K562 (cell line): ENCODE measurements around the gene SERHL2. TPM values are rescaled to one million over a fixed set of nuclear protein-coding genes. Genes with fewer than 3 reads are reported as not detected.

Experiments used
- CBX2 ChIP-seq: fragments of 200-600 bp; sonication (generic); IDR thresholded peaks from one replicate; pipeline ENCODE4 v1.6.1; 2012; ENCODE audit warnings: mild to moderate bottlenecking, low read length, inconsistent platforms; ENCODE audit not compliant: insufficient read depth, poor library complexity, severe bottlenecking
- CXXC5 ChIP-seq: fragments of 250-450 bp; sonication (Bioruptor Pico); IDR thresholded peaks from 2 replicates; pipeline ENCODE4 v1.8.0; 2022; ENCODE audit warnings: inconsistent platforms, mild to moderate bottlenecking, moderate library complexity
- ELF1 ChIP-seq: fragments of 200-800 bp; sonication (Bioruptor generic); IDR thresholded peaks from 2 replicates; pipeline ENCODE4 v1.6.1; 2016; ENCODE audit warnings: missing genetic modification characterization, missing compliant biosample characterization
- ETV6 ChIP-seq, 3 experiments: fragments of 150-350 bp in 1 of 3; sonication (generic) in 1 of 3; formaldehyde crosslinking in 1 of 3; IDR thresholded peaks; 2 replicates each; pipeline versions ENCODE4 v1.6.1 to v1.8.0; 2014 to 2022; ENCODE audit warnings: borderline replicate concordance in 2 of 3, low read depth in 2 of 3, antibody characterized with exemption in 1 of 3, low read length in 1 of 3, mild to moderate bottlenecking in 1 of 3, missing genetic modification reagents in 1 of 3
- HDAC6 ChIP-seq: IDR thresholded peaks from 2 replicates; pipeline ENCODE4 v1.6.1; 2012; ENCODE audit warnings: low read depth, mild to moderate bottlenecking, control low read depth, inconsistent platforms, low read length, moderate library complexity
- HNRNPL ChIP-seq: fragments of 200-400 bp; formaldehyde crosslinking; IDR thresholded peaks from 2 replicates; pipeline ENCODE4 v1.6.1; 2017; ENCODE audit warnings: low read depth, mild to moderate bottlenecking, low read length
- ILF3 ChIP-seq: fragments of 450-650 bp; IDR thresholded peaks from 2 replicates; pipeline ENCODE4 v1.6.1; 2018; ENCODE audit warnings: antibody characterized with exemption, mild to moderate bottlenecking, moderate library complexity, borderline replicate concordance
- KDM4B ChIP-seq, 2 experiments: fragments of 450-650 bp in 1 of 2; sonication (generic) in 1 of 2; IDR thresholded peaks; 2 replicates each; pipeline ENCODE4 v1.6.1; 2016 to 2017; ENCODE audit warnings: borderline replicate concordance in 2 of 2, antibody characterized with exemption in 1 of 2, low read depth in 1 of 2, mild to moderate bottlenecking in 1 of 2
- POLR2AphosphoS5 ChIP-seq: IDR thresholded peaks from 2 replicates; pipeline ENCODE4 v1.6.1; 2011; ENCODE audit warnings: mild to moderate bottlenecking, low read depth, low read length, moderate library complexity; ENCODE audit not compliant: control insufficient read depth, insufficient read depth
- RBFOX2 ChIP-seq: fragments of 200-400 bp; formaldehyde crosslinking; IDR thresholded peaks from 2 replicates; pipeline ENCODE4 v1.6.1; 2017; ENCODE audit warnings: low read depth, mild to moderate bottlenecking, low read length, moderate library complexity
- RBM22 ChIP-seq: fragments of 200-400 bp; formaldehyde crosslinking; IDR thresholded peaks from 2 replicates; pipeline ENCODE4 v1.6.1; 2018; ENCODE audit warnings: low read length, low read depth; ENCODE audit not compliant: poor library complexity, severe bottlenecking
- SRF ChIP-seq, 2 experiments: fragments of 250-450, 450-650 bp in 1 of 2; sonication (Bioruptor Pico) in 1 of 2; sonication (generic) in 1 of 2; formaldehyde crosslinking; IDR thresholded peaks; 2 replicates each; pipeline versions ENCODE4 v1.5.0 to v1.5.1; 2020 to 2022; ENCODE audit warnings: mild to moderate bottlenecking in 1 of 2, missing genetic modification reagents in 1 of 2
- TAF1 ChIP-seq: IDR thresholded peaks from 2 replicates; pipeline ENCODE4 v1.6.1; 2011; ENCODE audit warnings: mild to moderate bottlenecking, low read length, moderate library complexity; ENCODE audit not compliant: insufficient read depth, control insufficient read depth, severe bottlenecking; ENCODE audit errors: extremely low read depth
- ZBTB17 ChIP-seq: fragments of 450-650 bp; formaldehyde crosslinking; IDR thresholded peaks from 2 replicates; pipeline ENCODE4 v1.4.0; 2020; ENCODE audit warnings: mild to moderate bottlenecking
- polyA plus RNA-seq, 8 experiments: library from polyadenylated mRNA; depleted of rRNA in 4 of 8; stranded (reverse) in 5 of 8; unstranded in 3 of 8; fragments of >200 nt; fragmentation: Nextera tagmentation in 2 of 8; fragmentation: Illumina TruSeq in 1 of 8; extraction: Ambion mirVana in 2 of 8; extraction: Trizol in 1 of 8; gene quantifications; 2 replicates each; pipeline versions ENCODE4 v1.2.1 to v1.2.3, GENCODE V29; 2011 to 2014; ENCODE audit warnings: inconsistent platforms in 1 of 8, missing spikeins in 1 of 8
- total RNA-seq, 7 experiments: library from RNA; depleted of rRNA in 6 of 7; stranded (reverse); fragments of >200 nt in 6 of 7; fragmentation: Illumina TruSeq in 2 of 7; extraction: Trizol in 2 of 7; gene quantifications; 2 replicates each; pipeline versions ENCODE4 v1.2.1 to v1.2.3, GENCODE V29; 2011 to 2021; ENCODE audit warnings: low replicate concordance in 1 of 7
- TF ChIP-seq, protein P1 (sequence below), 2 experiments: IDR thresholded peaks; 2 replicates each; pipeline ENCODE4 v1.6.1; 2011; ENCODE audit warnings: borderline replicate concordance in 1 of 2, control low read depth in 1 of 2, low read depth in 1 of 2, low read length in 1 of 2, mild to moderate bottlenecking in 1 of 2, mixed read lengths in 1 of 2, moderate library complexity in 1 of 2; ENCODE audit not compliant: insufficient read depth in 1 of 2, insufficient read length in 1 of 2, poor library complexity in 1 of 2, severe bottlenecking in 1 of 2; ENCODE audit errors: extremely low read depth in 1 of 2
- TF ChIP-seq, protein P2 (sequence below): fragments of 450-650 bp; IDR thresholded peaks from 2 replicates; pipeline ENCODE4 v1.6.1; 2016; ENCODE audit warnings: borderline replicate concordance
- TF ChIP-seq, protein P3 (sequence below): fragments of 450-650 bp; IDR thresholded peaks from 2 replicates; pipeline ENCODE4 v1.6.1; 2016

Gene SERHL2
- total and polyA plus RNA-seq, 9 of the 15 experiments (the other 6 are each of a cell fraction or from before 2014, with no cell fraction given): 19.9 to 62.6 (median 25.2) TPM

DNA sequence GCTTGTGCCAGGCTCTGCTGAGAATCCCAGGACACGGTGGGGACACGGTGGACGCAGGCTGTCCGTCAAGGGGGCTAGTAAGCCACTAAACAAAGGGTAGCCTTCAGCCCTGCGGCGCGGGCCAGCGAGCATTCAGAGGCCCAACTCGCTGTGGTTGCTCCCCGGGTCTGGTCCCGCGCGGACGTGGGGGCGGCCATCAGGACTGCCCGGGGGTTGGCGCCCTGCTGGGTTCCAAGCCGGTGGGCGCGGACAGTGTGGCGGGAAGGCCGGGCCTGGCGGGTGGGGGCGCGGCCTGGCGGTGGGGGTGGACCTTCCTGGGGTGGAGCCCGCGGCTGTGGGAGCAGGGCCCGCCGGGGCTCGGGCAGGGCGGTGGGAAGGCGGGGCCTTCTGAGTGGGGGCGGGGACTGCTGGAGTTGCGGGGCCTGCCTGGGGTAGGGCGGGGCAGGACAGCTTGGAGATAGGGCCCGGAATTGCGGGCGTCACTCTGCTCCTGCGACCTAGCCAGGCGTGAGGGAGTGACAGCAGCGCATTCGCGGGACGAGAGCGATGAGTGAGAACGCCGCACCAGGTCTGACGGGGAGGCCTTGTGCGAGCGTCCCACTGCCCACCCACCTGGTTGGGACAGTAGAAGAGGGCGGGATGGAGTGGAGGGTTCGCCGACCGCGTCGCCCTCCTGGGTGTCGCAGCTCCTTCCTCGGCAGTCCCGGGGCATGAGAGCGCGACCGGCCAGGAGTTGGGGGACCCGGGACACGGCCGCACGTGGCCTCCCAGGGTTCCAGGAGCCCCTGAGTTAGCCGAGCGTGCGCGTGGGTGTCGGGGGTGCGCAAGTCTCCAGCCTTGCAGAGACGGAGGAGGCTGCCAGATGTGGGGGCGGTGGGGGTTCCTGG, at the start of gene SERHL2 (continued):
- TF ChIP-seq, protein P1, sequence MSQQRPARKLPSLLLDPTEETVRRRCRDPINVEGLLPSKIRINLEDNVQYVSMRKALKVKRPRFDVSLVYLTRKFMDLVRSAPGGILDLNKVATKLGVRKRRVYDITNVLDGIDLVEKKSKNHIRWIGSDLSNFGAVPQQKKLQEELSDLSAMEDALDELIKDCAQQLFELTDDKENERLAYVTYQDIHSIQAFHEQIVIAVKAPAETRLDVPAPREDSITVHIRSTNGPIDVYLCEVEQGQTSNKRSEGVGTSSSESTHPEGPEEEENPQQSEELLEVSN (IDR thresholded peaks at IDR 0.05; ENCODE audit: borderline replicate concordance in 1 of 2, extremely low read depth in 1 of 2, insufficient read depth in 1 of 2, insufficient read length in 1 of 2, low read depth in 1 of 2, low read length in 1 of 2, poor library complexity in 1 of 2, severe bottlenecking in 1 of 2): peak; percentile 13 to 37
- no peak for TF ChIP-seq ILF3
- TF ChIP-seq POLR2AphosphoS5: peak; percentile 60; the same call in 1 of the 2 replicates
- TF ChIP-seq ELF1 (tag): no peak
- peak in 1 of 2 experiments; percentile 35; a peak in 1 of 4 replicates for TF ChIP-seq SRF (CRISPR knock-in tag; IDR thresholded peaks at IDR 0.05)
- peak; percentile 68 for TF ChIP-seq CXXC5 (CRISPR knock-in tag)
- TF ChIP-seq HDAC6: no peak
- TF ChIP-seq, protein P2, sequence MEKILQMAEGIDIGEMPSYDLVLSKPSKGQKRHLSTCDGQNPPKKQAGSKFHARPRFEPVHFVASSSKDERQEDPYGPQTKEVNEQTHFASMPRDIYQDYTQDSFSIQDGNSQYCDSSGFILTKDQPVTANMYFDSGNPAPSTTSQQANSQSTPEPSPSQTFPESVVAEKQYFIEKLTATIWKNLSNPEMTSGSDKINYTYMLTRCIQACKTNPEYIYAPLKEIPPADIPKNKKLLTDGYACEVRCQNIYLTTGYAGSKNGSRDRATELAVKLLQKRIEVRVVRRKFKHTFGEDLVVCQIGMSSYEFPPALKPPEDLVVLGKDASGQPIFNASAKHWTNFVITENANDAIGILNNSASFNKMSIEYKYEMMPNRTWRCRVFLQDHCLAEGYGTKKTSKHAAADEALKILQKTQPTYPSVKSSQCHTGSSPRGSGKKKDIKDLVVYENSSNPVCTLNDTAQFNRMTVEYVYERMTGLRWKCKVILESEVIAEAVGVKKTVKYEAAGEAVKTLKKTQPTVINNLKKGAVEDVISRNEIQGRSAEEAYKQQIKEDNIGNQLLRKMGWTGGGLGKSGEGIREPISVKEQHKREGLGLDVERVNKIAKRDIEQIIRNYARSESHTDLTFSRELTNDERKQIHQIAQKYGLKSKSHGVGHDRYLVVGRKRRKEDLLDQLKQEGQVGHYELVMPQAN: peak; percentile 50; the same call in 1 of the 2 replicates
- TF ChIP-seq HNRNPL: no peak; the same call in 1 of the 2 replicates
- TF ChIP-seq ETV6 (IDR thresholded peaks at IDR 0.05; ENCODE audit: borderline replicate concordance in 1 of 2, low read depth in 2 of 2, low read length in 1 of 2): no peak
- TF ChIP-seq ETV6 (CRISPR knock-in tag; IDR thresholded peaks at IDR 0.05; ENCODE audit: borderline replicate concordance): no peak
- TF ChIP-seq CBX2: no peak
- TF ChIP-seq ZBTB17 (CRISPR knock-in tag): 0 out of 2 replicates have a peak, but pooled peaks have one; percentile 22
- no peak for TF ChIP-seq RBM22
- TF ChIP-seq TAF1: peak; percentile 67
- peak; percentile 86 for TF ChIP-seq RBFOX2
- TF ChIP-seq, protein P3, sequence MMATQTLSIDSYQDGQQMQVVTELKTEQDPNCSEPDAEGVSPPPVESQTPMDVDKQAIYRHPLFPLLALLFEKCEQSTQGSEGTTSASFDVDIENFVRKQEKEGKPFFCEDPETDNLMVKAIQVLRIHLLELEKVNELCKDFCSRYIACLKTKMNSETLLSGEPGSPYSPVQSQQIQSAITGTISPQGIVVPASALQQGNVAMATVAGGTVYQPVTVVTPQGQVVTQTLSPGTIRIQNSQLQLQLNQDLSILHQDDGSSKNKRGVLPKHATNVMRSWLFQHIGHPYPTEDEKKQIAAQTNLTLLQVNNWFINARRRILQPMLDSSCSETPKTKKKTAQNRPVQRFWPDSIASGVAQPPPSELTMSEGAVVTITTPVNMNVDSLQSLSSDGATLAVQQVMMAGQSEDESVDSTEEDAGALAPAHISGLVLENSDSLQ: peak; percentile 83
- peak in 1 of 2 experiments; percentile 49; a peak in 1 of 4 replicates for TF ChIP-seq KDM4B (IDR thresholded peaks at IDR 0.05; ENCODE audit: borderline replicate concordance in 2 of 2, low read depth in 1 of 2)
